H9 (cell line): ENCODE results near the gene TMEM132D. TPM values are rescaled to one million over a fixed set of nuclear protein-coding genes. Genes with fewer than 3 reads are reported as not detected.

Experiments
- DNase-seq: peaks from one replicate; pipeline ENCODE4 v3.0.0-alpha.2; 2017
- H2AFZ ChIP-seq: one replicate; pipeline ENCODE4 v1.6.1; 2013; ENCODE audit warnings: mild to moderate bottlenecking, low read length, control low read depth, moderate library complexity
- H2AK5ac ChIP-seq: 2 replicates; pipeline ENCODE4 v1.6.1; 2013; ENCODE audit warnings: low read length, control low read depth, mixed read lengths; ENCODE audit not compliant: insufficient read length
- H2BK120ac ChIP-seq: one replicate; pipeline ENCODE4 v1.6.1; 2013; ENCODE audit warnings: low read depth, mild to moderate bottlenecking, low read length, control low read depth, inconsistent platforms; ENCODE audit not compliant: poor library complexity, severe bottlenecking
- H2BK12ac ChIP-seq: 2 replicates; pipeline ENCODE4 v1.6.1; 2013; ENCODE audit warnings: low read length, control low read depth, mixed read lengths, low read depth; ENCODE audit not compliant: insufficient read length
- H2BK15ac ChIP-seq: 2 replicates; pipeline ENCODE4 v1.6.1; 2013; ENCODE audit warnings: low read depth, low read length, control low read depth
- H2BK20ac ChIP-seq: one replicate; pipeline ENCODE4 v1.6.1; 2013; ENCODE audit warnings: low read depth, mild to moderate bottlenecking, low read length, control low read depth, inconsistent platforms; ENCODE audit not compliant: poor library complexity, severe bottlenecking
- H2BK5ac ChIP-seq: 2 replicates; pipeline ENCODE4 v1.6.1; 2013; ENCODE audit warnings: low read length, control low read depth, mixed read lengths; ENCODE audit not compliant: insufficient read length
- H3K14ac ChIP-seq: 2 replicates; pipeline ENCODE4 v1.6.1; 2013; ENCODE audit warnings: low read length, control low read depth; ENCODE audit not compliant: insufficient read depth
- H3K18ac ChIP-seq: 2 replicates; pipeline ENCODE4 v1.6.1; 2013; ENCODE audit warnings: low read depth, mild to moderate bottlenecking, mixed read lengths, low read length, control low read depth; ENCODE audit not compliant: insufficient read length
- H3K23ac ChIP-seq: 2 replicates; pipeline ENCODE4 v1.6.1; 2013; ENCODE audit warnings: low read length, control low read depth, mixed read lengths, low read depth; ENCODE audit not compliant: insufficient read length
- H3K23me2 ChIP-seq: 2 replicates; pipeline ENCODE4 v1.6.1; 2013; ENCODE audit warnings: low read depth, mild to moderate bottlenecking, mixed read lengths, low read length, control low read depth; ENCODE audit not compliant: insufficient read length, poor library complexity, severe bottlenecking
- H3K27ac ChIP-seq: 2 replicates; pipeline ENCODE4 v1.5.1; 2013; ENCODE audit warnings: low read length, control low read depth, mixed read lengths, low read depth; ENCODE audit not compliant: insufficient read length
- H3K27me3 ChIP-seq: 2 replicates; pipeline ENCODE4 v1.6.1; 2013; ENCODE audit warnings: low read length, control low read depth, inconsistent platforms; ENCODE audit not compliant: insufficient read depth
- H3K4ac ChIP-seq: 2 replicates; pipeline ENCODE4 v1.6.1; 2013; ENCODE audit warnings: low read depth, mild to moderate bottlenecking, control low read depth, inconsistent platforms, low read length, moderate library complexity
- H3K4me1 ChIP-seq: 2 replicates; pipeline ENCODE4 v1.6.1; 2013; ENCODE audit warnings: low read length, control low read depth, inconsistent platforms; ENCODE audit not compliant: insufficient read depth
- H3K4me2 ChIP-seq: 2 replicates; pipeline ENCODE4 v1.6.1; 2013; ENCODE audit warnings: low read length, control low read depth, mixed read lengths; ENCODE audit not compliant: insufficient read length, insufficient read depth
- H3K56ac ChIP-seq: 2 replicates; pipeline ENCODE4 v1.6.1; 2013; ENCODE audit warnings: low read depth, mild to moderate bottlenecking, mixed read lengths, low read length, control low read depth; ENCODE audit not compliant: insufficient read length
- H3K79me1 ChIP-seq: 2 replicates; pipeline ENCODE4 v1.6.1; 2013; ENCODE audit warnings: low read depth, mild to moderate bottlenecking, moderate library complexity, low read length, control low read depth, inconsistent platforms; ENCODE audit not compliant: insufficient read depth, poor library complexity, severe bottlenecking
- H3K79me2 ChIP-seq: 2 replicates; pipeline ENCODE4 v1.6.1; 2013; ENCODE audit warnings: low read length, control low read depth, inconsistent platforms; ENCODE audit not compliant: insufficient read depth
- H3K9ac ChIP-seq: 2 replicates; pipeline ENCODE4 v1.6.1; 2013; ENCODE audit warnings: low read length, control low read depth, mixed read lengths; ENCODE audit not compliant: insufficient read length; ENCODE audit errors: extremely low read depth
- H3K9me3 ChIP-seq: one replicate; pipeline ENCODE4 v1.6.1; 2013; ENCODE audit warnings: low read depth, low read length, inconsistent platforms; ENCODE audit not compliant: control insufficient read depth
- H3T11ph ChIP-seq: one replicate; pipeline ENCODE4 v1.6.1; 2013; ENCODE audit warnings: mild to moderate bottlenecking, low read length, control low read depth, inconsistent platforms
- H4K20me1 ChIP-seq: one replicate; pipeline ENCODE4 v1.6.1; 2013; ENCODE audit not compliant: control insufficient read depth, insufficient read length, insufficient read depth
- H4K5ac ChIP-seq: 2 replicates; pipeline ENCODE4 v1.6.1; 2013; ENCODE audit warnings: low read depth, mild to moderate bottlenecking, mixed read lengths, low read length, control low read depth; ENCODE audit not compliant: insufficient read length
- H4K8ac ChIP-seq: replicated peaks from 2 replicates; pipeline ENCODE4 v1.6.1; 2013; ENCODE audit warnings: low read length, control low read depth, mixed read lengths, low read depth; ENCODE audit not compliant: insufficient read length
- H4K91ac ChIP-seq: 2 replicates; pipeline ENCODE4 v1.6.1; 2013; ENCODE audit warnings: low read depth, mild to moderate bottlenecking, moderate library complexity, mixed read lengths, low read length, control low read depth; ENCODE audit not compliant: insufficient read length
- H3K27ac Mint-ChIP-seq, 3 experiments: 2 replicates in 2 of 3; 3 replicates in 1 of 3; pipeline ENCODE4 v1.8.0; 2020 to 2021; ENCODE audit warnings: mixed read lengths in 3 of 3, mild to moderate bottlenecking in 1 of 3, moderate library complexity in 1 of 3
- H3K27me3 Mint-ChIP-seq: 2 replicates; pipeline ENCODE4 v1.8.0; 2021; ENCODE audit warnings: low read depth, mild to moderate bottlenecking, moderate library complexity, mixed read lengths
- H3K36me3 Mint-ChIP-seq, 3 experiments: 2 replicates in 2 of 3; 3 replicates in 1 of 3; pipeline ENCODE4 v1.8.0; 2020 to 2021; ENCODE audit warnings: low read depth in 3 of 3, mixed read lengths in 3 of 3; ENCODE audit not compliant: insufficient read depth in 1 of 3
- H3K4me1 Mint-ChIP-seq, 2 experiments: 2 replicates each; pipeline ENCODE4 v1.8.0; 2020; ENCODE audit warnings: mixed read lengths in 2 of 2
- H3K4me3 Mint-ChIP-seq, 2 experiments: 2 replicates in 1 of 2; 3 replicates in 1 of 2; pipeline ENCODE4 v1.8.0; 2020 to 2021; ENCODE audit warnings: mild to moderate bottlenecking in 2 of 2, mixed read lengths in 2 of 2, moderate library complexity in 1 of 2
- H3K9me3 Mint-ChIP-seq, 2 experiments: 2 replicates in 1 of 2; 3 replicates in 1 of 2; pipeline ENCODE4 v1.8.0; 2020; ENCODE audit warnings: mild to moderate bottlenecking in 2 of 2, mixed read lengths in 2 of 2, moderate library complexity in 1 of 2
- total RNA-seq: library from RNA; stranded (reverse); gene quantifications from 2 replicates; pipeline ENCODE4 v1.2.1, GENCODE V29; 2021
- TF ChIP-seq, protein P1 (sequence below): fragments of 200-600 bp; sonication (generic); conservative IDR thresholded peaks from 3 replicates; pipeline ENCODE4 v1.8.0; 2021; ENCODE audit warnings: antibody characterized with exemption, mild to moderate bottlenecking

TMEM132D gene
- total RNA-seq, 1 experiment from 2014 or later: 6.1 TPM

DNA sequence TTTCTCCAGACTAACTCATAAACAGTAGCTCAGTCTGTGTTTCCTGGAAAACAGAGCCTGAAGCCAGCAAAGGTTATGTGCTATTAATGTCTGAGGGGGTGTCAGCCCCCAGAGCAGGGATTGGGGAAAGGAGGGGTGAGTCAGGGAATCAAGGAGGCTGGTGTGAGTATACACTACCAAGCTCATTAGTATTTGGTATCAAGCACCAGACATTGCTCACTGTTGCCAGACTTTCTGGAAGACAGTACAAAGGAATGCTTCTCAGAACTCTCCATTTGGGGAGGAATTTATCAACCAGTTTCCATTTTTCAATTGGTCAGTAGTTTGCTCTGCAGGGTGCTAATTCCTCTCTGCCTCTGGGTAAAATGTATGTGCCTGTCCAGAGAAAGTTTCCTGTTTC is 607.2 kb downstream of the TMEM132D start:
- H3K18ac ChIP-seq: no peak overlapping the region
- Mint-ChIP-seq H3K9me3 (peaks cover 0 to 6% of the 10 kb centered on the region in 2 experiments; a peak in 3 of 5 replicates), H3K36me3 (no peaks in the 10 kb centered on the region; a peak in 1 of 7 replicates), H3K27me3 (no peaks in the 10 kb centered on the region), H3K4me3 (no peak overlapping the region), H3K27ac (no peak overlapping the region), H3K4me1 (no peaks in the 10 kb centered on the region)
- no peak overlapping the region for H3T11ph ChIP-seq
- H3K23me2 ChIP-seq: no peaks in the 10 kb centered on the region
- no peaks in the 10 kb centered on the region for H3K79me1 ChIP-seq
- DNase-seq: no peak
- H3K9ac ChIP-seq: no peak overlapping the region
- H2BK15ac ChIP-seq: no peak overlapping the region
- no peak overlapping the region for H4K91ac ChIP-seq
- H2BK20ac ChIP-seq: no peak overlapping the region
- no peak overlapping the region for H3K27ac ChIP-seq
- no peaks in the 10 kb centered on the region for H3K27me3 ChIP-seq
- H4K20me1 ChIP-seq: no peaks in the 10 kb centered on the region
- H2AK5ac ChIP-seq: no peak overlapping the region
- no peak overlapping the region for H4K8ac ChIP-seq
- no peak overlapping the region for H3K4ac ChIP-seq
- no peak overlapping the region for H3K23ac ChIP-seq
- no peaks in the 10 kb centered on the region; the same call in 1 of the 2 replicates for H3K4me1 ChIP-seq
- no peak overlapping the region for H2BK5ac ChIP-seq
- no peak overlapping the region for H2BK12ac ChIP-seq
- H3K14ac ChIP-seq: no peak overlapping the region
- TF ChIP-seq, protein P1, sequence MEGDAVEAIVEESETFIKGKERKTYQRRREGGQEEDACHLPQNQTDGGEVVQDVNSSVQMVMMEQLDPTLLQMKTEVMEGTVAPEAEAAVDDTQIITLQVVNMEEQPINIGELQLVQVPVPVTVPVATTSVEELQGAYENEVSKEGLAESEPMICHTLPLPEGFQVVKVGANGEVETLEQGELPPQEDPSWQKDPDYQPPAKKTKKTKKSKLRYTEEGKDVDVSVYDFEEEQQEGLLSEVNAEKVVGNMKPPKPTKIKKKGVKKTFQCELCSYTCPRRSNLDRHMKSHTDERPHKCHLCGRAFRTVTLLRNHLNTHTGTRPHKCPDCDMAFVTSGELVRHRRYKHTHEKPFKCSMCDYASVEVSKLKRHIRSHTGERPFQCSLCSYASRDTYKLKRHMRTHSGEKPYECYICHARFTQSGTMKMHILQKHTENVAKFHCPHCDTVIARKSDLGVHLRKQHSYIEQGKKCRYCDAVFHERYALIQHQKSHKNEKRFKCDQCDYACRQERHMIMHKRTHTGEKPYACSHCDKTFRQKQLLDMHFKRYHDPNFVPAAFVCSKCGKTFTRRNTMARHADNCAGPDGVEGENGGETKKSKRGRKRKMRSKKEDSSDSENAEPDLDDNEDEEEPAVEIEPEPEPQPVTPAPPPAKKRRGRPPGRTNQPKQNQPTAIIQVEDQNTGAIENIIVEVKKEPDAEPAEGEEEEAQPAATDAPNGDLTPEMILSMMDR: no peak
- H2BK120ac ChIP-seq: no peak overlapping the region
- no peak overlapping the region for H4K5ac ChIP-seq
- H2AFZ ChIP-seq: no peak overlapping the region
- no peak overlapping the region for H3K56ac ChIP-seq
- H3K4me2 ChIP-seq: no peak overlapping the region
- no peaks in the 10 kb centered on the region for H3K79me2 ChIP-seq
- H3K9me3 ChIP-seq: no peaks in the 10 kb centered on the region
